Fibroblast of lung (primary cell): ENCODE results near the gene ANP32B. TPM values are rescaled to one million over a fixed set of nuclear protein-coding genes. Genes with fewer than 3 reads are reported as not detected.

ENCODE experiments used
- DNase-seq, 2 donors: peaks; one replicate each; pipeline versions ENCODE4 v3.0.0 to v3.0.0-alpha.2; 2010; ENCODE audit warnings: low read depth in 2 of 2
- H2AFZ ChIP-seq: 2 replicates; pipeline ENCODE4 v1.5.1; 2012; ENCODE audit warnings: low read length, control low read depth, inconsistent platforms
- H3K27ac ChIP-seq: 2 replicates; pipeline ENCODE4 v1.5.1; 2011; ENCODE audit warnings: low read length, control low read depth; ENCODE audit not compliant: insufficient read depth
- H3K27me3 ChIP-seq: 2 replicates; pipeline ENCODE4 v1.5.1; 2011; ENCODE audit warnings: mild to moderate bottlenecking, low read length; ENCODE audit not compliant: control insufficient read depth, insufficient read depth
- H3K36me3 ChIP-seq: 2 replicates; pipeline ENCODE4 v1.5.1; 2011; ENCODE audit warnings: low read length; ENCODE audit not compliant: control insufficient read depth, insufficient read depth
- H3K4me1 ChIP-seq: 2 replicates; pipeline ENCODE4 v1.5.1; 2011; ENCODE audit warnings: low read length; ENCODE audit not compliant: control insufficient read depth, insufficient read depth; ENCODE audit errors: extremely low read depth
- H3K4me2 ChIP-seq: 2 replicates; pipeline ENCODE4 v1.5.1; 2011; ENCODE audit warnings: low read length, control low read depth; ENCODE audit not compliant: insufficient read depth; ENCODE audit errors: extremely low read depth
- H3K4me3 ChIP-seq, 4 experiments: fragments of 200-600 bp in 1 of 4; sonication (generic) in 1 of 4; replicated peaks in 1 of 4; 2 replicates each; pipeline ENCODE4 v1.5.1; 2011 to 2016; ENCODE audit warnings: low read length in 4 of 4, low read depth in 3 of 4, mild to moderate bottlenecking in 3 of 4, control low read depth in 2 of 4, inconsistent platforms in 1 of 4, mixed read lengths in 1 of 4; ENCODE audit not compliant: insufficient read depth in 1 of 4; ENCODE audit errors: control extremely low read depth in 1 of 4
- H3K79me2 ChIP-seq: 2 replicates; pipeline ENCODE4 v1.5.1; 2012; ENCODE audit warnings: mild to moderate bottlenecking, low read length, inconsistent platforms; ENCODE audit not compliant: control insufficient read depth, insufficient read depth
- H3K9ac ChIP-seq: 2 replicates; pipeline ENCODE4 v1.5.1; 2011; ENCODE audit warnings: mild to moderate bottlenecking, low read length, control low read depth; ENCODE audit not compliant: insufficient read depth
- H3K9me3 ChIP-seq: 2 replicates; pipeline ENCODE4 v1.5.1; 2012; ENCODE audit warnings: low read depth, low read length; ENCODE audit not compliant: control insufficient read depth, insufficient read depth
- H4K20me1 ChIP-seq: 2 replicates; pipeline ENCODE4 v1.5.1; 2011; ENCODE audit warnings: low read length; ENCODE audit not compliant: control insufficient read depth, insufficient read depth; ENCODE audit errors: extremely low read depth
- CTCF ChIP-seq, 2 donors: IDR thresholded peaks in 1 of 2; conservative IDR thresholded peaks in 1 of 2; 1 replicate in 1 of 2; 2 replicates in 1 of 2; pipeline ENCODE4 v1.5.1; 2011 to 2012; ENCODE audit warnings: low read length in 2 of 2, control low read depth in 1 of 2, inconsistent platforms in 1 of 2, low read depth in 1 of 2, mild to moderate bottlenecking in 1 of 2
- EZH2 ChIP-seq: IDR thresholded peaks from 2 replicates; pipeline ENCODE4 v1.5.1; 2012; ENCODE audit warnings: low read length, control low read depth, mild to moderate bottlenecking; ENCODE audit errors: missing control alignments
- polyA plus RNA-seq, 2 donors: library from polyadenylated mRNA; depleted of rRNA in 1 of 2; stranded (reverse) in 1 of 2; unstranded in 1 of 2; fragments of >200 nt; gene quantifications; 2 replicates each; pipeline ENCODE4 v1.2.1, GENCODE V29; 2011 to 2012; ENCODE audit warnings: missing spikeins in 1 of 2
- total RNA-seq: library from RNA; depleted of rRNA; stranded (reverse); fragments of >200 nt; gene quantifications from 2 replicates; pipeline ENCODE4 v1.2.1, GENCODE V29; 2014

ANP32B gene
- total and polyA plus RNA-seq, 2 donors (not counting 1 experiment from before 2014, with no cell fraction given), result 16.7 to 62.0 TPM

- no peaks in the 10 kb centered on the region for H3K79me2 ChIP-seq
- no peaks in the 10 kb centered on the region for H3K4me1 ChIP-seq
- TF ChIP-seq CTCF (conservative IDR thresholded peaks at IDR 0.05 in 1 of 2, IDR thresholded peaks at IDR 0.05 in 1 of 2; ENCODE audit: low read depth in 1 of 2, low read length in 2 of 2), result no peak
- no peak for TF ChIP-seq EZH2
- H3K27me3 ChIP-seq, result no peaks in the 10 kb centered on the region
- no peak overlapping the region for H3K9ac ChIP-seq
- no peak for DNase-seq
- no peak overlapping the region for H3K4me3 ChIP-seq
- no peaks in the 10 kb centered on the region for H3K9me3 ChIP-seq
- no peak overlapping the region for H2AFZ ChIP-seq
- H3K36me3 ChIP-seq, result no peaks in the 10 kb centered on the region
- no peaks in the 10 kb centered on the region for H4K20me1 ChIP-seq
- no peak overlapping the region for H3K27ac ChIP-seq
- no peak overlapping the region for H3K4me2 ChIP-seq
Observed at GRCh38 chr9:98049288-98050072, 66.3 kb downstream of the ANP32B start.

GRCh38 chr9:98050351-98050750 lies 67.2 kb downstream of the ANP32B start:
- Histone ChIP-seq H3K36me3 (no peaks in the 10 kb centered on the region), H3K79me2 (no peaks in the 10 kb centered on the region), H3K27ac (no peak overlapping the region), H3K9me3 (no peaks in the 10 kb centered on the region), H3K4me3 (no peak overlapping the region), H3K27me3 (no peaks in the 10 kb centered on the region), H3K9ac (no peak overlapping the region), H4K20me1 (no peaks in the 10 kb centered on the region), H3K4me2 (no peak overlapping the region), H2AFZ (no peak overlapping the region), H3K4me1 (no peaks in the 10 kb centered on the region)
- no peak for DNase-seq
- TF ChIP-seq CTCF (conservative IDR thresholded peaks at IDR 0.05 in 1 of 2, IDR thresholded peaks at IDR 0.05 in 1 of 2; ENCODE audit: low read depth in 1 of 2, low read length in 2 of 2) (no peak), EZH2 (no peak)

- no peak overlapping the region for H3K27ac ChIP-seq
- H3K4me3 ChIP-seq, result no peak overlapping the region
- H2AFZ ChIP-seq, result no peak overlapping the region
- DNase-seq, result no peak
- peaks cover 21% of the 10 kb centered on the region for H3K79me2 ChIP-seq
- no peaks in the 10 kb centered on the region for H3K4me1 ChIP-seq
- H3K27me3 ChIP-seq, result no peaks in the 10 kb centered on the region
- no peaks in the 10 kb centered on the region for H3K9me3 ChIP-seq
- no peak overlapping the region for H3K9ac ChIP-seq
- no peak for TF ChIP-seq CTCF (conservative IDR thresholded peaks at IDR 0.05 in 1 of 2, IDR thresholded peaks at IDR 0.05 in 1 of 2; ENCODE audit: low read depth in 1 of 2, low read length in 2 of 2)
- TF ChIP-seq EZH2, result no peak
- H3K36me3 ChIP-seq, result no peaks in the 10 kb centered on the region
- no peak overlapping the region for H3K4me2 ChIP-seq
- H4K20me1 ChIP-seq, result no peaks in the 10 kb centered on the region
Observed at GRCh38 chr9:98054376-98054951, 71.3 kb downstream of the ANP32B start.
